HCT116 (cell line): Measurements from ENCODE around the gene ELF1. TPM values are rescaled to one million over a fixed set of nuclear protein-coding genes. Genes with fewer than 3 reads are reported as not detected.
"Not testable (repeated sequence)": the region's sequence is repeated elsewhere in the genome, so short reads cannot be mapped to it uniquely, and the experiment has no call there.

Experiments used
- ATAC-seq: fragments of 200-7000 bp; cut with Tn5 transposase; 2 replicates; pipeline ENCODE4 v1.9.1; 2020; ENCODE audit warnings: mild to moderate bottlenecking, moderate library complexity
- BruUV-seq: library from RNA; stranded (reverse); fragments of 400-500 nt; replicated peaks from 2 replicates; lab custom pipeline; 2021; lab: Mats Ljungman, UMichigan
- CTCF ChIA-PET: fragments of 300-600 bp; sonication (Branson Sonifier 250); formaldehyde crosslinking; loops from one replicate; lab custom pipeline; 2021; ENCODE audit warnings: antibody characterized with exemption; lab: Charles Lee
- POLR2A ChIA-PET: fragments of 300-600, 350-600 bp; sonication (Branson Sonifier 250); formaldehyde crosslinking; loops from one replicate; lab custom pipeline; 2021; ENCODE audit warnings: antibody characterized with exemption; lab: Charles Lee
- RAD21 ChIA-PET, 2 experiments: fragments of 300-600 bp; sonication (Branson Sonifier 250); formaldehyde crosslinking; loops; one replicate each; lab custom pipeline; 2023; ENCODE audit warnings: low total read pairs in 2 of 2; ENCODE audit not compliant: uncharacterized antibody in 2 of 2, unreplicated experiment in 2 of 2, low non-redundant PET in 1 of 2; lab: Charles Lee
- DNase-seq: peaks from one replicate; pipeline ENCODE4 v3.0.0-alpha.2; 2010; ENCODE audit warnings: low read depth, low spot score
- H2AFZ ChIP-seq: fragments of 200-600 bp; shearing (Covaris generic), sonication (generic); 2 replicates; pipeline ENCODE4 v1.6.1; 2017; ENCODE audit warnings: low read depth, mixed run types, mixed read lengths, antibody characterized with exemption, low read length; ENCODE audit not compliant: poor library complexity, severe bottlenecking
- H3K27ac ChIP-seq: 2 replicates; pipeline ENCODE4 v1.5.1; 2012; ENCODE audit warnings: low read depth, low read length
- H3K27me3 ChIP-seq: fragments of 200-600 bp; sonication (generic); 2 replicates; pipeline ENCODE4 v1.6.1; 2016; ENCODE audit warnings: mixed run types, low read length, mixed read lengths; ENCODE audit not compliant: insufficient read depth
- H3K36me3 ChIP-seq, 2 experiments: fragments of 200-500 bp in 1 of 2; fragments of 200-600 bp in 1 of 2; sonication (Bioruptor generic) in 1 of 2; sonication (generic) in 1 of 2; 2 replicates each; pipeline versions ENCODE4 v1.5.1 to v1.6.1; 2014 to 2016; ENCODE audit warnings: low read length in 2 of 2, inconsistent platforms in 1 of 2, mixed read lengths in 1 of 2, mixed run types in 1 of 2; ENCODE audit not compliant: insufficient read depth in 2 of 2, control insufficient read depth in 1 of 2
- H3K4me1 ChIP-seq, 2 experiments: fragments of 200-600 bp in 1 of 2; sonication (generic) in 1 of 2; 2 replicates each; pipeline versions ENCODE4 v1.5.1 to v1.6.1; 2012 to 2017; ENCODE audit warnings: low read length in 2 of 2, inconsistent platforms in 1 of 2, mild to moderate bottlenecking in 1 of 2, mixed read lengths in 1 of 2, mixed run types in 1 of 2, moderate library complexity in 1 of 2; ENCODE audit not compliant: insufficient read depth in 2 of 2, control insufficient read depth in 1 of 2
- H3K4me2 ChIP-seq: fragments of 200-600 bp; sonication (generic); 2 replicates; pipeline ENCODE4 v1.6.1; 2017; ENCODE audit warnings: mixed run types, low read length, mixed read lengths
- H3K4me3 ChIP-seq, 2 experiments: fragments of 200-600 bp in 1 of 2; sonication (generic) in 1 of 2; replicated peaks in 1 of 2; 2 replicates each; pipeline ENCODE4 v1.5.1; 2011 to 2016; ENCODE audit warnings: low read length in 2 of 2, control low read depth in 1 of 2, low read depth in 1 of 2, mild to moderate bottlenecking in 1 of 2, mixed read lengths in 1 of 2, mixed run types in 1 of 2
- H3K79me2 ChIP-seq: fragments of 200-600 bp; sonication (generic); 2 replicates; pipeline ENCODE4 v1.6.1; 2017; ENCODE audit warnings: mild to moderate bottlenecking, mixed run types, low read length, moderate library complexity, mixed read lengths; ENCODE audit not compliant: insufficient read depth
- H3K9ac ChIP-seq: fragments of 200-600 bp; sonication (generic); 2 replicates; pipeline ENCODE4 v1.6.1; 2016; ENCODE audit warnings: low read length, mixed read lengths
- H3K9me2 ChIP-seq: fragments of 200-600 bp; sonication (generic), shearing (Covaris generic); 2 replicates; pipeline ENCODE4 v1.6.1; 2017; ENCODE audit warnings: mixed run types, mild to moderate bottlenecking, moderate library complexity; ENCODE audit not compliant: insufficient read depth
- H3K9me3 ChIP-seq, 2 experiments: fragments of 200-500 bp in 1 of 2; fragments of 200-600 bp in 1 of 2; sonication (Bioruptor generic) in 1 of 2; sonication (generic) in 1 of 2; 2 replicates each; pipeline ENCODE4 v1.6.1; 2014 to 2017; ENCODE audit warnings: low read length in 2 of 2, mixed read lengths in 2 of 2, inconsistent platforms in 1 of 2, low read depth in 1 of 2, mild to moderate bottlenecking in 1 of 2, mixed run types in 1 of 2, moderate library complexity in 1 of 2; ENCODE audit not compliant: control insufficient read depth in 1 of 2, insufficient read depth in 1 of 2
- H4K20me1 ChIP-seq: fragments of 200-600 bp; sonication (generic), shearing (Covaris generic); 2 replicates; pipeline ENCODE4 v1.6.1; 2017; ENCODE audit warnings: mixed run types, mild to moderate bottlenecking, moderate library complexity; ENCODE audit not compliant: insufficient read depth
- CEBPB ChIP-seq: IDR thresholded peaks from 2 replicates; pipeline ENCODE4 v1.6.1; 2012; ENCODE audit warnings: low read depth
- ELF1 ChIP-seq: IDR thresholded peaks from 2 replicates; pipeline ENCODE4 v1.6.1; 2012; ENCODE audit warnings: low read depth, borderline replicate concordance
- EZH2 ChIP-seq: fragments of 200-600 bp; sonication (generic); IDR thresholded peaks from 2 replicates; pipeline ENCODE4 v1.6.1; 2017; ENCODE audit warnings: antibody characterized with exemption, mixed run types
- JUND ChIP-seq: IDR thresholded peaks from 2 replicates; pipeline ENCODE4 v1.6.1; 2012
- POLR2A ChIP-seq: IDR thresholded peaks from 2 replicates; pipeline ENCODE4 v1.7.0; 2011; ENCODE audit warnings: borderline replicate concordance; ENCODE audit not compliant: insufficient read depth, insufficient read length; ENCODE audit errors: extremely low read depth
- POLR2AphosphoS5 ChIP-seq: IDR thresholded peaks from 2 replicates; pipeline ENCODE4 v1.6.1; 2011; ENCODE audit warnings: mild to moderate bottlenecking, low read depth, low read length, moderate library complexity
- RAD21 ChIP-seq: IDR thresholded peaks from 2 replicates; pipeline ENCODE4 v1.6.1; 2012; ENCODE audit warnings: low read depth, mild to moderate bottlenecking
- TCF7L2 ChIP-seq: IDR thresholded peaks from 2 replicates; pipeline ENCODE4 v1.7.0; 2011; ENCODE audit warnings: borderline replicate concordance, inconsistent platforms; ENCODE audit not compliant: insufficient read depth, insufficient read length; ENCODE audit errors: extremely low read depth
- ZNF274 ChIP-seq: fragments of 200-500 bp; sonication (Bioruptor generic); IDR thresholded peaks from 2 replicates; pipeline ENCODE4 v1.6.1; 2014; ENCODE audit warnings: mild to moderate bottlenecking, low read depth, low read length, inconsistent platforms
- intact Hi-C: fragments of 100-400 bp; cut with micrococcal nuclease; formaldehyde crosslinking; loops from 2 replicates; pipeline ENCODE4 v1.10.0; 2022
- total RNA-seq: library from RNA; stranded (reverse); gene quantifications from one replicate; pipeline ENCODE4 v1.2.1, GENCODE V29; 2021; ENCODE audit not compliant: unreplicated experiment
- TF ChIP-seq, protein P1 (sequence below): IDR thresholded peaks from 2 replicates; pipeline ENCODE4 v1.6.1; 2012
- TF ChIP-seq, protein P2 (sequence below), 3 experiments: fragments of 200-600 bp in 1 of 3; sonication (generic) in 1 of 3; IDR thresholded peaks in 2 of 3; conservative IDR thresholded peaks in 1 of 3; 2 replicates each; pipeline ENCODE4 v1.5.1; 2012 to 2017; ENCODE audit warnings: low read depth in 2 of 3, low read length in 2 of 3, antibody characterized with exemption in 1 of 3, borderline replicate concordance in 1 of 3, control low read depth in 1 of 3, mild to moderate bottlenecking in 1 of 3, mixed read lengths in 1 of 3, mixed run types in 1 of 3, moderate library complexity in 1 of 3; ENCODE audit not compliant: insufficient read depth in 1 of 3
- TF ChIP-seq, protein P3 (sequence below): IDR thresholded peaks from 2 replicates; pipeline ENCODE4 v1.6.1; 2011; ENCODE audit warnings: mild to moderate bottlenecking, low read length, moderate library complexity; ENCODE audit not compliant: insufficient replicate concordance; ENCODE audit errors: extremely low read depth

Gene ELF1
- total RNA-seq, 1 experiment from 2014 or later, result 30.0 TPM

DNA sequence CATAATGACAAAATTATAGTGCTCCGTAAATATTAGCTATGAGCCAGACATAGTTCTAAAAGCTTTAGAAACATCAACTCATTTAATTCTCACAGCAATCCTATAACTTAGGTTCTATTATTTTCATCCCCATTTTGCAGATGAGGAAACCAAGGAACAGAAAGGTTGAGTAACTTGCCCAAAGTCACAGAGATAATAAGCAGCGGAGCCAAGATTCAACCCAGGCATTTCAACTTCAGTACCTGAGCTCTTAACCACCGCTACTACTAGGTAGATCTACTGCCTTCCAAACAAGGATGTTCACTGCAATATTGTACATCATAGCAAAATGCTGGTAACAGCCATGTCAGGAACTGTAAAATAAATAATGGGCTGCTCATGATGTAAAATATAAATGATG, 39.9 kb downstream of the ELF1 start:
- no peak overlapping the region for H3K4me3 ChIP-seq
- H4K20me1 ChIP-seq, result 0 out of 2 replicates have a peak, but pooled peaks cover 2% of the 10 kb centered on the region
- H3K27ac ChIP-seq, result no peak overlapping the region
- intact Hi-C loops, result loop anchor here (10.0 kb wide), 1 partner anchor 76 kb away; no protein-coding TSS in a partner anchor
- ChIA-PET CTCF (no interaction called here), RAD21 (no interaction called here), POLR2A (no interaction called here)
- H3K9ac ChIP-seq, result no peak overlapping the region
- TF ChIP-seq, protein P1, sequence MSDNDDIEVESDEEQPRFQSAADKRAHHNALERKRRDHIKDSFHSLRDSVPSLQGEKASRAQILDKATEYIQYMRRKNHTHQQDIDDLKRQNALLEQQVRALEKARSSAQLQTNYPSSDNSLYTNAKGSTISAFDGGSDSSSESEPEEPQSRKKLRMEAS, result no peak
- TF ChIP-seq RAD21 (no peak), ELF1 (no peak), ZNF274 (no peak), EZH2 (no peak), CEBPB (no peak), POLR2A (no peak), TCF7L2 (no peak), JUND (no peak), POLR2AphosphoS5 (no peak)
- TF ChIP-seq, protein P2, sequence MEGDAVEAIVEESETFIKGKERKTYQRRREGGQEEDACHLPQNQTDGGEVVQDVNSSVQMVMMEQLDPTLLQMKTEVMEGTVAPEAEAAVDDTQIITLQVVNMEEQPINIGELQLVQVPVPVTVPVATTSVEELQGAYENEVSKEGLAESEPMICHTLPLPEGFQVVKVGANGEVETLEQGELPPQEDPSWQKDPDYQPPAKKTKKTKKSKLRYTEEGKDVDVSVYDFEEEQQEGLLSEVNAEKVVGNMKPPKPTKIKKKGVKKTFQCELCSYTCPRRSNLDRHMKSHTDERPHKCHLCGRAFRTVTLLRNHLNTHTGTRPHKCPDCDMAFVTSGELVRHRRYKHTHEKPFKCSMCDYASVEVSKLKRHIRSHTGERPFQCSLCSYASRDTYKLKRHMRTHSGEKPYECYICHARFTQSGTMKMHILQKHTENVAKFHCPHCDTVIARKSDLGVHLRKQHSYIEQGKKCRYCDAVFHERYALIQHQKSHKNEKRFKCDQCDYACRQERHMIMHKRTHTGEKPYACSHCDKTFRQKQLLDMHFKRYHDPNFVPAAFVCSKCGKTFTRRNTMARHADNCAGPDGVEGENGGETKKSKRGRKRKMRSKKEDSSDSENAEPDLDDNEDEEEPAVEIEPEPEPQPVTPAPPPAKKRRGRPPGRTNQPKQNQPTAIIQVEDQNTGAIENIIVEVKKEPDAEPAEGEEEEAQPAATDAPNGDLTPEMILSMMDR (IDR thresholded peaks at IDR 0.05 in 2 of 3, conservative IDR thresholded peaks at IDR 0.05 in 1 of 3; ENCODE audit: borderline replicate concordance in 1 of 3, insufficient read depth in 1 of 3, low read depth in 2 of 3, low read length in 2 of 3), result no peak
- TF ChIP-seq, protein P3, sequence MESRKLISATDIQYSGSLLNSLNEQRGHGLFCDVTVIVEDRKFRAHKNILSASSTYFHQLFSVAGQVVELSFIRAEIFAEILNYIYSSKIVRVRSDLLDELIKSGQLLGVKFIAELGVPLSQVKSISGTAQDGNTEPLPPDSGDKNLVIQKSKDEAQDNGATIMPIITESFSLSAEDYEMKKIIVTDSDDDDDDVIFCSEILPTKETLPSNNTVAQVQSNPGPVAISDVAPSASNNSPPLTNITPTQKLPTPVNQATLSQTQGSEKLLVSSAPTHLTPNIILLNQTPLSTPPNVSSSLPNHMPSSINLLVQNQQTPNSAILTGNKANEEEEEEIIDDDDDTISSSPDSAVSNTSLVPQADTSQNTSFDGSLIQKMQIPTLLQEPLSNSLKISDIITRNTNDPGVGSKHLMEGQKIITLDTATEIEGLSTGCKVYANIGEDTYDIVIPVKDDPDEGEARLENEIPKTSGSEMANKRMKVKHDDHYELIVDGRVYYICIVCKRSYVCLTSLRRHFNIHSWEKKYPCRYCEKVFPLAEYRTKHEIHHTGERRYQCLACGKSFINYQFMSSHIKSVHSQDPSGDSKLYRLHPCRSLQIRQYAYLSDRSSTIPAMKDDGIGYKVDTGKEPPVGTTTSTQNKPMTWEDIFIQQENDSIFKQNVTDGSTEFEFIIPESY, result no peak
- 0 out of 4 replicates have a peak, but pooled peaks cover 0 to 4% of the 10 kb centered on the region in 2 experiments for H3K36me3 ChIP-seq
- H3K79me2 ChIP-seq, result peaks cover 68% of the 10 kb centered on the region
- no peaks in the 10 kb centered on the region for H3K9me2 ChIP-seq
- H2AFZ ChIP-seq, result no peak overlapping the region
- no peaks in the 10 kb centered on the region for H3K9me3 ChIP-seq
- no peak for ATAC-seq
- H3K27me3 ChIP-seq, result no peaks in the 10 kb centered on the region
- H3K4me1 ChIP-seq, result peaks cover 0 to 8% of the 10 kb centered on the region in 2 experiments; a peak in 2 of 4 replicates
- no peak overlapping the region for H3K4me2 ChIP-seq
- no TSS peak for BruUV-seq
- no peak for DNase-seq

DNA sequence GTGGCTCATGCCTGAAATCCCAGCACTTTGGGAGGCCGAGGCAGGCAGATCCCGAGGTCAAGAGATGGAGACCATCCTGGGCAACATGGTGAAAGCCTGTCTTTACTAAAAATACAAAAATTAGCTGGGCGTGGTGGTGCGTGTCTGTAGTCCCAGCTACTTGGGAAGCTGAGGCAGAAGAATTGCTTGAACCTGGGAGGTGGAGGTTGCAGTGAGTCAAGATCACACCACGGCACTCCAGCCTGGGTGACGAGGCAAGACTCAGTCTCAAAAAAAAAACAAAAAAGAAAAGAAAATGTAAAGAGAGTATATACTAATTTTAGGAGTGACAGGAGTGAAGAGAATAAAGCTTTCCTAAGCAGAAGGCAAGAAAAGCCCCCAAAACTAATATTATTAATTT, 41.0 kb downstream of the ELF1 start:
- H2AFZ ChIP-seq, H3K9me3 ChIP-seq, H3K27me3 ChIP-seq, H3K9ac ChIP-seq, H3K4me2 ChIP-seq, H3K4me3 ChIP-seq, CTCF ChIA-PET, H3K9me2 ChIP-seq, RAD21 ChIA-PET, ATAC-seq, H3K36me3 ChIP-seq, H4K20me1 ChIP-seq, H3K4me1 ChIP-seq, POLR2A ChIA-PET, DNase-seq, H3K27ac ChIP-seq, BruUV-seq: not testable (repeated sequence)
- H3K79me2 ChIP-seq, result peaks cover 70% of the 10 kb centered on the region
- intact Hi-C loops, result loop anchor here (10.0 kb wide), 1 partner anchor 77 kb away; no protein-coding TSS in a partner anchor
